ENCODE data around the gene SUGCT. TPM values are rescaled to one million over a fixed set of nuclear protein-coding genes. Genes with fewer than 3 reads are reported as not detected.

The SUGCT gene
- total and polyA plus RNA-seq, 9 of the 15 experiments (the other 6 are each of a cell fraction or from before 2014, with no cell fraction given) = 0.58 to 2.5 (median 1.4) TPM

DNA sequence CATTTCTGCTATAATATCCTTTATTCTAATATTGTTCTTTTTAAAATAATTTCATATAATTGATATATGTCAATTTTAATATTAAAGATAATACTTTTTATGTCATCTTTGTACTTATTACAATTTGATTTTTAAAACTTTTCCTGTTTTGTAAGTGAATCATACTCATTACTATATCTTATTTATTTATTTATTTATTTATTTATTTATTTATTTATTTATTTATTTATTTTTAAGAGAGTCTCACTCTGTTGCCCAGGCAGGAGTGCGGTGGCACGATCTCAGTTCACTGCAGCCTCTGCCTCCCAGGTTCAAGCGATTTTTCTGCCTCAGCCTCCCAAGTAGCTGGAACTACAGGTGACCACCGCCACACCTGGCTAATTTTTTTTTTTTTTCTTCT is 215.3 kb downstream of the SUGCT start:
- FAIRE-seq = no peak
- H4K20me1 ChIP-seq (replicated peaks; ENCODE audit: control insufficient read depth, insufficient read depth, low read length) = no peaks in the 10 kb centered on the region
- DNase-seq (ENCODE audit: extremely low read depth in 1 of 4, low spot score in 3 of 4) = no peak
- ChIA-PET CTCF (ENCODE audit: low intra/inter-chr PET ratio) (interaction anchor here (0.7 kb wide), 1 partner anchor 13 kb away, joined by 3 read pairs; no protein-coding TSS in a partner anchor), POLR2A (no interaction called here)
- no peaks in the 10 kb centered on the region for H3K9me3 ChIP-seq (replicated peaks; ENCODE audit: control insufficient read depth, insufficient read depth, low read depth, low read length)
- H3K4me1 ChIP-seq (replicated peaks in 1 of 2; ENCODE audit: control insufficient read depth in 2 of 2, insufficient read depth in 2 of 2, low read length in 2 of 2) = no peaks in the 10 kb centered on the region; a peak in 2 of 5 replicates
- H3K4me3 ChIP-seq = no peak overlapping the region
- no peak overlapping the region for H3K9ac ChIP-seq (ENCODE audit: insufficient read depth in 1 of 2, low read depth in 2 of 2, low read length in 2 of 2)
- 19% methylated on average over 4 of the region's 4 CpGs for WGBS (ENCODE audit: insufficient coverage, low coverage, missing lambda C conversion rate)
- H2AFZ ChIP-seq (ENCODE audit: low read depth, low read length) = no peak overlapping the region
- in situ Hi-C loops (cut with MboI) (no loop called here), intact Hi-C loops (cut with micrococcal nuclease) (no loop called here)
- H3K4me2 ChIP-seq (ENCODE audit: insufficient read depth, low read length) = no peak overlapping the region
- H3K27me3 ChIP-seq (ENCODE audit: control insufficient read depth in 2 of 2, insufficient read depth in 2 of 2, low read length in 2 of 2) = no peaks in the 10 kb centered on the region
- BruUV-seq (replicated peaks) = no TSS peak
- H3K9me1 ChIP-seq (ENCODE audit: control insufficient read depth, insufficient read depth, low read length) = no peaks in the 10 kb centered on the region
- no peak overlapping the region for H3K27ac ChIP-seq (ENCODE audit: extremely low read depth, low read depth, low read length)
- TF ChIP-seq, protein P1, sequence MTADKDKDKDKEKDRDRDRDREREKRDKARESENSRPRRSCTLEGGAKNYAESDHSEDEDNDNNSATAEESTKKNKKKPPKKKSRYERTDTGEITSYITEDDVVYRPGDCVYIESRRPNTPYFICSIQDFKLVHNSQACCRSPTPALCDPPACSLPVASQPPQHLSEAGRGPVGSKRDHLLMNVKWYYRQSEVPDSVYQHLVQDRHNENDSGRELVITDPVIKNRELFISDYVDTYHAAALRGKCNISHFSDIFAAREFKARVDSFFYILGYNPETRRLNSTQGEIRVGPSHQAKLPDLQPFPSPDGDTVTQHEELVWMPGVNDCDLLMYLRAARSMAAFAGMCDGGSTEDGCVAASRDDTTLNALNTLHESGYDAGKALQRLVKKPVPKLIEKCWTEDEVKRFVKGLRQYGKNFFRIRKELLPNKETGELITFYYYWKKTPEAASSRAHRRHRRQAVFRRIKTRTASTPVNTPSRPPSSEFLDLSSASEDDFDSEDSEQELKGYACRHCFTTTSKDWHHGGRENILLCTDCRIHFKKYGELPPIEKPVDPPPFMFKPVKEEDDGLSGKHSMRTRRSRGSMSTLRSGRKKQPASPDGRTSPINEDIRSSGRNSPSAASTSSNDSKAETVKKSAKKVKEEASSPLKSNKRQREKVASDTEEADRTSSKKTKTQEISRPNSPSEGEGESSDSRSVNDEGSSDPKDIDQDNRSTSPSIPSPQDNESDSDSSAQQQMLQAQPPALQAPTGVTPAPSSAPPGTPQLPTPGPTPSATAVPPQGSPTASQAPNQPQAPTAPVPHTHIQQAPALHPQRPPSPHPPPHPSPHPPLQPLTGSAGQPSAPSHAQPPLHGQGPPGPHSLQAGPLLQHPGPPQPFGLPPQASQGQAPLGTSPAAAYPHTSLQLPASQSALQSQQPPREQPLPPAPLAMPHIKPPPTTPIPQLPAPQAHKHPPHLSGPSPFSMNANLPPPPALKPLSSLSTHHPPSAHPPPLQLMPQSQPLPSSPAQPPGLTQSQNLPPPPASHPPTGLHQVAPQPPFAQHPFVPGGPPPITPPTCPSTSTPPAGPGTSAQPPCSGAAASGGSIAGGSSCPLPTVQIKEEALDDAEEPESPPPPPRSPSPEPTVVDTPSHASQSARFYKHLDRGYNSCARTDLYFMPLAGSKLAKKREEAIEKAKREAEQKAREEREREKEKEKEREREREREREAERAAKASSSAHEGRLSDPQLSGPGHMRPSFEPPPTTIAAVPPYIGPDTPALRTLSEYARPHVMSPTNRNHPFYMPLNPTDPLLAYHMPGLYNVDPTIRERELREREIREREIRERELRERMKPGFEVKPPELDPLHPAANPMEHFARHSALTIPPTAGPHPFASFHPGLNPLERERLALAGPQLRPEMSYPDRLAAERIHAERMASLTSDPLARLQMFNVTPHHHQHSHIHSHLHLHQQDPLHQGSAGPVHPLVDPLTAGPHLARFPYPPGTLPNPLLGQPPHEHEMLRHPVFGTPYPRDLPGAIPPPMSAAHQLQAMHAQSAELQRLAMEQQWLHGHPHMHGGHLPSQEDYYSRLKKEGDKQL (CRISPR knock-in tag; IDR thresholded peaks at IDR 0.05; ENCODE audit: borderline replicate concordance) = no peak
- no peaks in the 10 kb centered on the region for H3K36me3 ChIP-seq (ENCODE audit: control insufficient read depth, insufficient read depth, low read length)
- ATAC-seq = no peak
- H3K79me2 ChIP-seq (ENCODE audit: control insufficient read depth, insufficient read depth, low read length) = no peaks in the 10 kb centered on the region

Data from K562 (cell line).